ENCODE data around the gene PTPRU.

The PTPRU gene
- total RNA-seq: 0.24 to 0.28 reads per million in 2 donors

GRCh38 chr1:29235955-29236711 is at the start of gene PTPRU:
Gene PTPRU (plus strand): TSS chr1:29236522. CDS start chr1:29236645, 123 bp downstream.
- DNase-seq: peak; percentile 80

- no peak for DNase-seq
Measured at GRCh38 chr1:29186707-29187106, 49.6 kb upstream of the PTPRU start.

- DNase-seq: no peak
Measured at GRCh38 chr1:29190718-29191117, 45.6 kb upstream of the PTPRU start.

- no peak for DNase-seq
Measured at GRCh38 chr1:29193879-29194455, 42.4 kb upstream of the PTPRU start.

- DNase-seq: no peak
Measured at GRCh38 chr1:29195881-29196291, 40.4 kb upstream of the PTPRU start.

- no peak for DNase-seq
Measured at GRCh38 chr1:29196863-29197589, 39.3 kb upstream of the PTPRU start.

- DNase-seq: peak; percentile 7
Measured at GRCh38 chr1:29197590-29197924, 38.8 kb upstream of the PTPRU start.

GRCh38 chr1:29197993-29198392 is 38.3 kb upstream of the PTPRU start:
- DNase-seq: no peak

- DNase-seq: no peak
Measured at GRCh38 chr1:29200906-29201594, 35.3 kb upstream of the PTPRU start.

- no peak for DNase-seq
Measured at GRCh38 chr1:29201595-29202051, 34.7 kb upstream of the PTPRU start.

- no peak for DNase-seq
Measured at GRCh38 chr1:29202053-29202452, 34.3 kb upstream of the PTPRU start.

GRCh38 chr1:29202584-29203340 is 33.6 kb upstream of the PTPRU start:
- peak; percentile 96 for DNase-seq

GRCh38 chr1:29208442-29208841 is 27.9 kb upstream of the PTPRU start:
- DNase-seq: no peak

GRCh38 chr1:29209173-29209572 is 27.1 kb upstream of the PTPRU start:
- no peak for DNase-seq

- no peak for DNase-seq
Measured at GRCh38 chr1:29210278-29211085, 25.8 kb upstream of the PTPRU start.

GRCh38 chr1:29211086-29212030 is 25.0 kb upstream of the PTPRU start:
- DNase-seq: no peak

- DNase-seq: no peak
Measured at GRCh38 chr1:29213055-29213454, 23.3 kb upstream of the PTPRU start.

- DNase-seq: no peak
Measured at GRCh38 chr1:29217633-29218032, 18.7 kb upstream of the PTPRU start.

- DNase-seq: no peak
Measured at GRCh38 chr1:29218223-29218622, 18.1 kb upstream of the PTPRU start.

GRCh38 chr1:29221296-29221695 is 15.0 kb upstream of the PTPRU start:
- no peak for DNase-seq
